Coronary artery (tissue), 2 donors: ENCODE results near the gene MRC1.

Experiments
- DNase-seq: peaks from one replicate; pipeline ENCODE4 v3.0.0-alpha.2; 2017; ENCODE audit warnings: low spot score
- H3K27ac ChIP-seq, 2 donors: fragments of 200-600 bp; sonication (generic); one replicate each; pipeline ENCODE4 v1.5.1; 2016 to 2019
- H3K4me3 ChIP-seq: fragments of 200-600 bp; sonication (generic); 2 replicates; pipeline ENCODE4 v1.5.1; 2016; ENCODE audit warnings: mild to moderate bottlenecking, moderate library complexity
- TF ChIP-seq, protein P1 (sequence below): fragments of 200-600 bp; sonication (generic); IDR thresholded peaks from one replicate; pipeline ENCODE4 v1.5.1; 2019; ENCODE audit warnings: antibody characterized with exemption

The MRC1 gene

DNA sequence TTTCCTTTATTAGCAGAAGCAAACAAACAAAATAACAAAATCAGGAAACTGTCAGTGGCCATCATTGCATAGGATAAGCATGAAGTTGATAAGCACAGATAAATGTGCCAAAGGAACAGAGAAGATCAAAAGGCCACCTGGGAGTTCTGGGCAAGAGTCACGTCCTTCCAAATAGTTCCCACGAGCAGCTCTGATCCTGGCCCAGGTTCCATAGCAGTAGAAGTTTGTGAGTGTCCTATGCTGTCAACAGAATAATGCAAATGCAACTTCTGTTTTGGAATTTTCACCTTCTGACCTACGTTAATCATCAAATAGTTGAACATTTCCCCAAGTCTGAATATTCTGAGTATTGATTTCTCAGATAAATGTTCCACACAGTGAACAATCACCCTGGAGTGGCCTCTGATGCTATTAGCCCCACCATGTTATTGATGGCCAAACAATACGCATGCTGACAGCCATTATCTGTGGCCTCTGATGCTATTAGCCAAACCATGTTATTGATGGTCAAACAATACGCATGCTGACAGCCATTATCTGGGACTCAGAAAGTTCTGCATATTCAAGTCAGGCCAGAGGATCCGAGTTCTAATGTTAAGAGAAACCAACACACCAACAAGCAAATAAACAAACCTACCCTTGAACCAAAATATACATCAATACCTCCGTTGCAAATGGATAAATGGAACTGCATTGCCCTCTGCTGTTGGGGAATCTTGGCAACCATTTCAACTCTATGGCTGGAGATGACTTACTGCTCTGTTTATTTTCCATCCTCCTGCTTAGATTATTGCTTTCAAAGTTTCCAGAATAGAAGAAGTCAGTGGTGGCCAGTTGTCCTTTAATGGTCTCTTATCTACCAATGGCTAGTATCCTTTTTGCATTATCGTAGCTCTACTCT lies 63.3 kb downstream of the MRC1 start:
- Histone ChIP-seq H3K4me3 (no peak overlapping the region), H3K27ac (no peak overlapping the region)
- DNase-seq = no peak
- TF ChIP-seq, protein P1, sequence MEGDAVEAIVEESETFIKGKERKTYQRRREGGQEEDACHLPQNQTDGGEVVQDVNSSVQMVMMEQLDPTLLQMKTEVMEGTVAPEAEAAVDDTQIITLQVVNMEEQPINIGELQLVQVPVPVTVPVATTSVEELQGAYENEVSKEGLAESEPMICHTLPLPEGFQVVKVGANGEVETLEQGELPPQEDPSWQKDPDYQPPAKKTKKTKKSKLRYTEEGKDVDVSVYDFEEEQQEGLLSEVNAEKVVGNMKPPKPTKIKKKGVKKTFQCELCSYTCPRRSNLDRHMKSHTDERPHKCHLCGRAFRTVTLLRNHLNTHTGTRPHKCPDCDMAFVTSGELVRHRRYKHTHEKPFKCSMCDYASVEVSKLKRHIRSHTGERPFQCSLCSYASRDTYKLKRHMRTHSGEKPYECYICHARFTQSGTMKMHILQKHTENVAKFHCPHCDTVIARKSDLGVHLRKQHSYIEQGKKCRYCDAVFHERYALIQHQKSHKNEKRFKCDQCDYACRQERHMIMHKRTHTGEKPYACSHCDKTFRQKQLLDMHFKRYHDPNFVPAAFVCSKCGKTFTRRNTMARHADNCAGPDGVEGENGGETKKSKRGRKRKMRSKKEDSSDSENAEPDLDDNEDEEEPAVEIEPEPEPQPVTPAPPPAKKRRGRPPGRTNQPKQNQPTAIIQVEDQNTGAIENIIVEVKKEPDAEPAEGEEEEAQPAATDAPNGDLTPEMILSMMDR = no peak

DNA sequence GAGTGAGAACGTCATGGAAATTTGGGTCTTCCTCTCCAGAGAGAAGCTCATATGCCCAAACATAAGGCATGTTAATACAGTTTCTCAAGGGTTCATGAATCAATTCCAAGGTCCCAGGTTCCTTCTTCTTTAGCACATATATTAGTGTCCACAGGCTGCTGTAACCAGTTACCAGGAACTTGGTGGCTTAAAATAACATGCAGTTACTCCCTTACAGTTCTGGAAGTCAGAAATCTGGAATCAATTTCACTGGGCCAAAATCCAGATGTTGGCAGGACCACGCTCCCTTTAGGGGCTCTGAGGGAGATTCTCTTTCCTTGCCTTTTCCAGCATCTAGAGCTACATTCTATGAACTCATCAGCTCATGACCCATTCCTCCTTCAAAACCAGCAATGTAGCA lies 64.8 kb downstream of the MRC1 start:
- no peak overlapping the region for H3K4me3 ChIP-seq
- TF ChIP-seq, protein P1 = no peak
- H3K27ac ChIP-seq = no peak overlapping the region
- DNase-seq = no peak

DNA sequence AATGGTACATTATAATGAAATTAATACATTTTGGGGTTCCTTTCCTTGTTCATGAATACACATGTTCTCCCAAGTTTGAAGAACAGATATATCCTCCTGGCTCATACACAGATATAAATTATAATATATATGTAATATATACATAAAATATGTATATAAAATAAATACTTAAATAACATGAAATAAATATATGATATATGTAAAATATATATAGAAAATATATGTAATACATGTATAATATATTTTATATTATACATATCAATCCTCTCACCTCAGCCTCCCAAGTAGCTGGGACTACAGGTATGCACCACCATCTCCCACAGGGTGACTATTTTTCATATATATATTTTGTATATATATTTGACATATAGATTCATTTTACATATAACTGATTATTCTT lies 68.0 kb downstream of the MRC1 start:
- no peak overlapping the region for H3K4me3 ChIP-seq
- no peak overlapping the region for H3K27ac ChIP-seq
- DNase-seq = no peak
- TF ChIP-seq, protein P1 = no peak

DNA sequence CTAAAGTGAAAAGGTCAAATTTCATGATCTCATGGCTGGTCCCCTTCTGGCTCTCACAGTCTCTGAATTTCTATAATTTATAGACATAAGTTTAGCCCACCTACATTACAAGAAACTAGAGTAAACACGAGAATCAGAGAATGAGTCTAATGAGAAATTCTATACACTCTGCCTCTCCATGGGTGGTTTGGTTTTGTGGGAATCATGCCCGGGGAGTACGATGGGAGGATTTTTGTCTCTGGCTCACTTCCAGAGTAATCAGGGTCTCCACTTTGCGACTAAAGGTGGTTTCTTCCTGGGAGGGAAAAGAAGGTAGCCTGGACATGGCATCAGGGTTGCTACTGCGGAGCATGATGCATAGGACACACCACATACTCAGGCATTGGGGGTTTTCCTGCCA lies 69.7 kb downstream of the MRC1 start:
- TF ChIP-seq, protein P1 = no peak
- Histone ChIP-seq H3K4me3 (no peak overlapping the region), H3K27ac (no peak overlapping the region)
- DNase-seq = no peak

DNA sequence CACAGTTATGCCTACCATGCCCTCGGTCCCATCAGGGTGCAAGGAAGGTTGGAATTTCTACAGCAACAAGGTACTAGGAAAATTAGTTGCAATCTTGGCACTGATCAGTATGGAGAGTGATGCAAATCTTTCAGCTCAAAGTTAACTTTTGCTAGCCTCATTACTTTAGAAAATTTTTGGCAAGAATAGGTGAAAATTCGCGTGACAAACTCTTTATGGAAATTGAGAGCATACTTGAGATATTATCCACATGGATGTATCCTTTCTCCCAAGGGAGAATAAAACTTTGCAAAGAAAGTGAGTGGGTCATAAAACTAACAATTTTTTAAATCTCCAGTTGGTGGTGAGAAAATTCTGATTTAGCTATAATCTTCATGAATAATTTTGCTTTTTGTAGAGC lies 71.5 kb downstream of the MRC1 start:
- H3K27ac ChIP-seq = no peak overlapping the region
- no peak for DNase-seq
- TF ChIP-seq, protein P1 = no peak

DNA sequence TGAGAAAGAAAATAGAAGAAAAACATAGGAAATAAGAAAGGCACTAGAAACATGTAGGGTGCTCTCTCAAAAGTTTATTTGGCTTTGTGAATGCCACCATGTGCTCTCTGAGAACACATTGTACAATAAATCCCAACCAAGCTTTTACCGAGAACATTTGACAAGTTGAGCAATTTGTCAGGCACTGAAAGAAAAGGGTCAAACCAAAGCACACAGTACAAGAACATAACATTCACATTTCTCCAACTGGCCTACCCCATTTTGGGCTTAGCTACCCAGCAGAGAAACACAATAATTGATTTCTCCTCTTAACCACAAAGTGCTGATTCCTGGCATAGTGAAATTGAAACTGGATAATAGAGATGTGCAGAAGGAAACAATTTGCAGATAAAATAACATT lies 73.4 kb downstream of the MRC1 start:
- TF ChIP-seq, protein P1 = no peak
- DNase-seq = no peak
- Histone ChIP-seq H3K27ac (peak overlapping the region; percentile 27 to 67), H3K4me3 (peak overlapping the region; percentile 8)

More for the DNA sequence above, 71.5 kb downstream of the MRC1 start:
- no peak overlapping the region for H3K4me3 ChIP-seq

DNA sequence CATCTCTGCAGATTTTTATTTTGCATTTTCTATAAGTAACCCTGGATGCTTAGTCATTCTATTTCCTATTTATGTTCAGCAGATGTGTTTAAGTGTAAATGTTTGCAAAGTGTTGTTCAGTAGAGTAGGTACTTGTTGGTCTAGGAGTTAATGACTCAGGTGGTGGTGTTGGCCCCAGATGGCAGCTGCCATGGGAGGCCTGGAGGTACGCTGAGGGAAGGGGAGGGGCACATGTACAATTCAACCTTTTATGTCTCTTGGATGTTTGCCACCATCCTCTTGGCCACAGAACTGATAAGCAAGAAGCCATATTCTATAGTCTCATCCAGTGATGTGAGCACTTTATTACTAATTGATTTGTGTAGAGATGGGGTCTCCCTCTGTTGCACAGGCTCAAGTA lies 74.5 kb downstream of the MRC1 start:
- TF ChIP-seq, protein P1 = no peak
- H3K27ac ChIP-seq = no peak overlapping the region

More for the DNA sequence above, 74.5 kb downstream of the MRC1 start:
- DNase-seq = no peak
- no peak overlapping the region for H3K4me3 ChIP-seq
